Fibroblast of lung (primary cell): Measurements from ENCODE around the gene KANSL2.

Experiments
- EZH2 ChIP-seq: IDR thresholded peaks from 2 replicates; pipeline ENCODE4 v1.5.1; 2012; ENCODE audit warnings: low read length, control low read depth, mild to moderate bottlenecking; ENCODE audit errors: missing control alignments
- TF ChIP-seq, protein P1 (sequence below), 2 donors: IDR thresholded peaks in 1 of 2; conservative IDR thresholded peaks in 1 of 2; 1 replicate in 1 of 2; 2 replicates in 1 of 2; pipeline ENCODE4 v1.5.1; 2011 to 2012; ENCODE audit warnings: low read length in 2 of 2, control low read depth in 1 of 2, inconsistent platforms in 1 of 2, low read depth in 1 of 2, mild to moderate bottlenecking in 1 of 2

GRCh38 chr12:48681399-48681709 is 684 bp downstream of the KANSL2 start:
- TF ChIP-seq, protein P1, sequence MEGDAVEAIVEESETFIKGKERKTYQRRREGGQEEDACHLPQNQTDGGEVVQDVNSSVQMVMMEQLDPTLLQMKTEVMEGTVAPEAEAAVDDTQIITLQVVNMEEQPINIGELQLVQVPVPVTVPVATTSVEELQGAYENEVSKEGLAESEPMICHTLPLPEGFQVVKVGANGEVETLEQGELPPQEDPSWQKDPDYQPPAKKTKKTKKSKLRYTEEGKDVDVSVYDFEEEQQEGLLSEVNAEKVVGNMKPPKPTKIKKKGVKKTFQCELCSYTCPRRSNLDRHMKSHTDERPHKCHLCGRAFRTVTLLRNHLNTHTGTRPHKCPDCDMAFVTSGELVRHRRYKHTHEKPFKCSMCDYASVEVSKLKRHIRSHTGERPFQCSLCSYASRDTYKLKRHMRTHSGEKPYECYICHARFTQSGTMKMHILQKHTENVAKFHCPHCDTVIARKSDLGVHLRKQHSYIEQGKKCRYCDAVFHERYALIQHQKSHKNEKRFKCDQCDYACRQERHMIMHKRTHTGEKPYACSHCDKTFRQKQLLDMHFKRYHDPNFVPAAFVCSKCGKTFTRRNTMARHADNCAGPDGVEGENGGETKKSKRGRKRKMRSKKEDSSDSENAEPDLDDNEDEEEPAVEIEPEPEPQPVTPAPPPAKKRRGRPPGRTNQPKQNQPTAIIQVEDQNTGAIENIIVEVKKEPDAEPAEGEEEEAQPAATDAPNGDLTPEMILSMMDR (conservative IDR thresholded peaks at IDR 0.05 in 1 of 2, IDR thresholded peaks at IDR 0.05 in 1 of 2; ENCODE audit: low read depth in 1 of 2, low read length in 2 of 2): no peak
- TF ChIP-seq EZH2: no peak
